DND-41 (cell line): ENCODE measurements around the gene ATF7IP.

Experiments used
- CTCF ChIP-seq: IDR thresholded peaks from 2 replicates; pipeline ENCODE4 v1.5.1; 2012; ENCODE audit warnings: borderline replicate concordance, low read length, moderate library complexity, mild to moderate bottlenecking; ENCODE audit not compliant: poor library complexity, severe bottlenecking; ENCODE audit errors: extremely low read depth
- EZH2 ChIP-seq: IDR thresholded peaks from 3 replicates; pipeline ENCODE4 v1.6.1; 2012; ENCODE audit warnings: borderline replicate concordance, low read depth, mild to moderate bottlenecking, moderate library complexity, low read length, inconsistent platforms; ENCODE audit not compliant: severe bottlenecking

DNA sequence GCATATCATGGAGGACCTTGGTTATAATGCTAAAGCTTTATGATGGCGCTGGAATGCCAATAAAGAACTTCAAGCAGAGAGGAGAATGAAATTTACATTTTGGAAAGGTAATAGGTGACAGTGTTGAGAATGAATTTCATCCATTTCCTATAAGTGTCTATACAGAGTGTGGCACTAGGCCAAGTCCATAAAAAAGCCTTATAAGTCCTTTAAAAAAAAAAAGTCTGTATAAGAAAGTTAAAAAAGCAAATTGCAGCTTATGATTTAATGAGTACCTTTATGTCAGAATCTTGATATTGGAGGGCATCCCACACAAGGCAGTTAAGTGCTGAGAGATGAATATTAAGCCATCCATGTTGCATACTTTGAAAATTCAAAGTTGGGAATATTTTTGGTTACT, 62.4 kb downstream of the ATF7IP start:
- TF ChIP-seq CTCF (no peak), EZH2 (no peak)
